SH-SY5Y (cell line): Measurements from ENCODE around the gene GATM.

Source experiments
- GATA2 ChIP-seq: IDR thresholded peaks from 2 replicates; pipeline ENCODE4 v1.6.1; 2011; ENCODE audit warnings: mild to moderate bottlenecking, low read depth, low read length
- GATA3 ChIP-seq: IDR thresholded peaks from 2 replicates; pipeline ENCODE4 v1.6.1; 2011; ENCODE audit warnings: low read depth, mild to moderate bottlenecking, low read length, moderate library complexity

The GATM gene

DNA sequence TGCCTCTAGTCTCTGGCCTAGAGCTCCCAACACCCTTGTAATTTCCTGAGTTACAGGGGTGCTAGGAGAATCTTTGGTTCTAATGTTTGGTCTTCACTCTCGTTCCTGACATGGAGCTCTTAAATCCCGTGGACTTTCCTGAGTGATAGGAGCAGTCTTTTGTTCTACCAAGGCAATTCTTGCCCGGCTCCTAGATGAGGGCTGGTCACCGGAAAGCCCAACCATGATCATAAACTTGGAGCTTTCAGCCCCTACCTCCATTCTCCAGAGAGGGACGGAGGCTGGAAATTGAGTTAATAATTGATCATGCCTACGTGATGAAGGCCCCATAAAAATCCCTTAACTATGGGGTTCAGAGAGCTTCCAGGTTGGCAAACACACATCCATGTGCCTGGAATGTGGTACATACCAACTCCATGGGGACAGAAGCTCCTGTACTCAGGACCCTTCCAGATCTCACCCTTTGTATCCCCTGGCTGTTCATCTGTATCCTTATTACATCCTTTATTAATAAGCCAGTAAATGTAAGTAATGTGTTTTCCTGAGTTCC, 18.8 kb upstream of the GATM start:
- TF ChIP-seq GATA2 (no peak), GATA3 (no peak)

DNA sequence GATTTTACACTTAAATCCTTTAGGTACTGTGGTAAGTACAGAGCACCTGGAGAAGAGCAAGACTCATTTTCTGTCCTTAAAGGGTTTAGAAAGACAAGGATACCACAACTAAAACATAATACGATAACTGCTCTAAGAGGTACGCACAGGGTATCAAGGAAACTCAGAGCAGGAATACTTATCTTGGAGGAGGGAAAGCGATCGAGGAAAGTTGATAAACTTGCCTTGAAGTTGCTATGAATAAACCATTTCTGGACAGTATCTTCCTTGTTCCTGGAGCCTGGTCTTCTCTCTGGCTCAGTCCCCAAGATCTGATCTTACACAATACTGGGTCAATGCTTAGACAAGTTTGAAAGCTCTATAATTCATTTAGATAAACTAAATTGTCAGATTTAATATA, 17.6 kb upstream of the GATM start:
- TF ChIP-seq GATA3: no peak
- no peak for TF ChIP-seq GATA2

DNA sequence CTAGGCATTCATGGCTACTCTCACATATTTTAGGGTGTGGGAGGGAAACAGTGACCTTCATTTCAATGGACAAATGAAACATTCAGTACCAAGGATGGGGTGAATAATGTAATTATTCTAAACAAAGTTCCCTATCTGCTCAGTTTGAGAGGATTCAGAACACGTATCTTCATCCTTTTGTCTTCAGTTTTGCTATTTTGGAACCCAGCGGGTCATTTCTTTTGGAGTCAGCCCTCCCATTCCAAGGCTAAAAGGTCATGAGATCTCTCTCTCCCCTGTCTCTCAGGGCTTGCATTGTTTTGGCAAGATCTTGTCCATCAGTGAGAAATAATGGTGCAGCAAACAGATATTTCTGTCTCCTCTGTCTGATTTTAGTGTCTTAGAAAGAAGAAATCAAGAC, 16.3 kb upstream of the GATM start:
- TF ChIP-seq GATA2: no peak
- TF ChIP-seq GATA3: no peak

DNA sequence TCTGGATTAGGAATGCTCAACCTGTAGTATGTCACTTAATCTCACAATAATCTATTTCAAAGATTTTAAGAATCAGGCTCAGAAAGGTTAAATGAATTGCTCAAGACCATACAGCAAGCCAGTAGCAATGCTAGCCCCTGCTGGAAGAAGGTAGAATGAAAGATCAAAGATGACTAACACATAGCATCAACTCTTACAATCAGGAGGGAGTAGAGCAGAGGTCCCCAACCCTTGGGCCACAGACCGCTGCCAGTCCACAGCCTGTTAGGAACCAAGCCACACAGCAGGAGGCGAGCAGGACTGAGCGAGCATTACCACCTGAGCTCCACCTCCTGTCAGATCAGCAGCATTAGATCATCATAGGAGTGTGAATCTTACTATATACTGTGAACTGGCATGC, 15.5 kb upstream of the GATM start:
- TF ChIP-seq GATA3 (no peak), GATA2 (no peak)

DNA sequence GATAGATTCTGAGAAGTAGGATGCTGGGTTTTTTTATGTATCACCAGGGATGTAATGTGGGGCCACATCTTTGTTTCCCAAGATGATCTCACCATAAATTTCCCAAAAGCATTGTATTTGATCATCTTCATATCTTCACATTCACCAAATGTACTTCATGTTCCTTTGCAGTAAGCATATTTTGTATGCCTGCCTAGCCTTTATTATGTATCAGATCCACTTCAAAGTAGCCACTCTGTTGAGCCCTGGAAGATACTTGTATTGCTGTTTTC, 14.2 kb upstream of the GATM start:
- TF ChIP-seq GATA2: no peak
- no peak for TF ChIP-seq GATA3

DNA sequence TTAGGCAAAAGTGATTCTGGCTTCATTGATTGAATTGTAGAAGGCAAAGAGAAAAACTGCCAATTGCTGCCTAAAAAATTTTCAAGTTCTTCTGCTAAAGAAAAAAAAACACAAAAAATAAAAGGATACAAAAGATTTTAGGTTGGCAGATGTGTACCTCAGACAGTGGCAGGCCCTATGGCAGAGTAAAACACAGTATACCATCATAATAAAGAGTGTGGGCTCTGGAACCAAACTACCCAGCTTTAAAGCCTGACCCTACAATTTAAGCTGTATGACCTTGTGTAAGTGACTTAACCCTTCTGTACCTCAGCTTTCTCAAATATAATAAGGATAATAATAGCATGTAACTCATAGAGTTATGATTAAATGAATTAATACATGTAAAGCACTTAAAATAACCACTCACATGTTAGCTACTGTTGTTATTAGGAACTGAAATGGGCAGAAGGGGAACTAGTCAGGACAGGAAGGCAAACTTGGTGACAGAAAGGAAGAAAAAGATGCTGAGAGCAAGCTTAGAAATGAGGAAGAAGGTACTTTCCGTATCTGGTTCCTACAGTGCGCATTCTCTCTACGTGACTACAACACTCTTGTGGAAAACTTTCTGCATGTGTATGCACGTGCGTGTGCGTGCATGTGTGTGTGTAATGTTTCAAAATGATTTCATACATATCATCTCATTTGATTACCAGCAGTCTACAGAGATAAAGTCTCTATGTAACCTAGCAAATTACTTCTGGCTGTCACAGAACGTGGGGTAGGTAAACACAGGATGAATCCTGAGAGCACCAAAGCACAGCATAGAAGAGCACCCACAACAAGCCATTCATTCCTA, 13.6 kb upstream of the GATM start:
- TF ChIP-seq GATA3 (no peak), GATA2 (no peak)

DNA sequence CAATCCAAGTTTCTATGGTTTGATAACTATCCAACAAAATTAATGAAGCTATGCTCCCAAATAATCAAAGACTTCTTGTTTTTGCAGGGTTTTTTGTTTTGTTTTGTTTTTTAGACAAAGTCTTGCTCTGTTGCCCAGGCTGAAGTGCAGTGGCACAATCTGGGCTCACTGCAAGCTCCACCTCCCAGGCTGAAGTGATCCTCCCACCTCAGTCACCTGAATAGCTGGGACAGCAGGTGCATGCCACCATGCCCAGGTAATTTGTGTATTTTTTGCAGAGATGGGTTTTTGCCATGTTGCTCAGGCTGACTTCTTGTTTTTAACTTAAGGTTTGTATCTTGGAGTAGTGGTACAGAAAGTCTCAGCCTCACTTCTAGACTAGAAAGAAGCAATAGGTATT, 11.0 kb upstream of the GATM start:
- no peak for TF ChIP-seq GATA2
- no peak for TF ChIP-seq GATA3

DNA sequence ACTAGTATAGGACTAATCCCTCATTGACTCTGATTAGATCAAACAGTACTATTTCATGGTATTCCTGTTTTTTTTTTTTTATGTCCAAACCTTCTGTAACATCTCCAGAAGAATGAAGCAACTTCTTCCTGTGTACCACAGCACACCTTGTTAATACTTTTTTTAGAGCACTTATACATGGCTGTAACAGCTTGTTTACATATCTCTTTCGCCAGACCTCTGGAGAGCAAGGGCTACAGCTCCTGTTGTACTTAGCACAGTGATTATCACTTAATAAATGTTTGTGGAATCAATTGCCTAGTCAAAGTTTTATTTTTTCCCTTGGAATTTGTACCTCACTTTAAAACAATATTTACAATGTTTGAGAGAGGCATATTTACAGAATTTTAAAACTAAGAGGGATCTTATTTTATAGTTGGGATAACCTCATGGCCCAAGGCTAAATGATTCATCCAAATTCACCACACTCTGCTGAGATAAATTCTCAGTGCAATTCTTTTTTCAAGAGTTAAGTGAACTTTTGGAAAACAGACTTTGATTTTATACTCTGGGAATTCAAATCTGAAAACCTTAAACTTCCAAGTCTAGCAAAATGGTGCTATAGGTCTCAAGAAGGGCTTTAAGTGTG, 9.2 kb upstream of the GATM start:
- no peak for TF ChIP-seq GATA2
- no peak for TF ChIP-seq GATA3

DNA sequence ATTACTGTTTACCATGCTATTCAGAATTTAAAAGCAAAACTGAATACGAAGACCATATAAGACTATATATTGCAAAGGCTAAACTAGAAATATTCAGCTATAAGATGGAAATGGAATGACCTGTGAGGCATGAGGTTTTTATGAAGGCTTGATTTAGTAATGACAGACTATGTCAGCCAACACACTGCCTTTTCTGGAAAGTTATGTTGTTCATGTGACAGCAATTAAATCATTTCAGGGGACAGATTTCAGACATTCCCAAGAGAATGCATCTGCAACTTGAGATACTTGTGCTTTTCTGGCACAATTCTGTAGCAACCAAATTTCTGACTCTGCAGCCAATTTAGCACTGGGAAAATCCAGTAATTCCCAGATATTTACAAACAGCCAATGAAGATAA, 8.6 kb upstream of the GATM start:
- TF ChIP-seq GATA2 (no peak), GATA3 (no peak)

DNA sequence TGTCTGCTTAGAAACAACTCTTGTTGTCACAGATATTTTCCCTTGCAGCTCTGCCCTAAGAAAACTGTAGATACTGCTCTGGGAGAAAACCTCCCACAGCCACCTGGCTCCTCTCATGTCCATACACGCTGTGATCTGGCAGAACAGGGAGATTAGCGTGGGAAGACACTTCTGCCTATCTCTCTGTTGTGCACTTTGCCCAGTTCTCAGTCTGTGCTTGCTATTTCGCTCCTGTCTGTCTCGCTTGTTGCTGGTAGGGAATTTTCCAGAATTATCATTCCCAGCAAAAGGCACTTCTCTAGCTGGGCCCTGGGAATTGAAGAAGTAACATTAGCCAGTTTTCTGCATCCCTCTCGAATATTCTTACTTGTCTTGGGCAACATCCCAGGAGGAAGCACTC, 8.1 kb upstream of the GATM start:
- no peak for TF ChIP-seq GATA2
- no peak for TF ChIP-seq GATA3

DNA sequence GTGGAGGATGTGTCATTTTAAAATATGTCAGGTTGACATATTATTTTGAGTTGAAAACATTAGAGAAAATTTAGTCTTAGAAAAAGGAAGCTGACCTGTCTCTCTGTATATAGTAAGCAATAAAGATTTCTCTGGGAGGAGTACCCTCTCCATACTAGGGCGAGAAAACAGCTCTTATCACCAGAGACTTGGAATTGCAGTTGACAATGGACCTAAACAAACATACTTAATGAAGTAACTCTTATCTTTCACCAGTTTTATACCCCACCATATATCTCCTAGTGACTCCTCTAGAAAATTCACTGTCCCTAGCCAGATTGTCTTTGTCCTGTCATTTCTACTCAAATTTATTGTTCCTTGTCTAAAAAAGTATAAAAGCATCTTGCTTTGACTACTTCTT, 7.2 kb upstream of the GATM start:
- TF ChIP-seq GATA2 (no peak), GATA3 (no peak)

DNA sequence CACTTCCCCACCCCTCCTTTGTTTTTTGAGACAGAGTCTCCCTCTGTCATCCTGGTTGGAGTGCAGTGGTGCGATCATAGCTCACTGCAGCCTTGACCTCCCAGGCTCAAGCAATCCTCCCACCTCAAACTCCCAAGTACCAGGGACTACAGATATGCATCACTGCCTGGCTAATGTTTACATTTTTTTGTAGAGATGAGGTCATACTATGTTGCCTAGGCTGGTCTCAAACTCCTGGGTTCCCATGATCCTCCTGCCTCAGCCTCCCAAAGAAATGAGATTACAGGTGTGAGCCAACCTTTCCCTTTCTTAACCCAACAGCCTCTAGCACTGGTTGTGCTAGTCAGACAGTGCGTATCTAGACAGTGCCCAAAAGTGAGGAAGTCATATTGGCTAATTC, 6.4 kb upstream of the GATM start:
- TF ChIP-seq GATA2: no peak
- no peak for TF ChIP-seq GATA3

DNA sequence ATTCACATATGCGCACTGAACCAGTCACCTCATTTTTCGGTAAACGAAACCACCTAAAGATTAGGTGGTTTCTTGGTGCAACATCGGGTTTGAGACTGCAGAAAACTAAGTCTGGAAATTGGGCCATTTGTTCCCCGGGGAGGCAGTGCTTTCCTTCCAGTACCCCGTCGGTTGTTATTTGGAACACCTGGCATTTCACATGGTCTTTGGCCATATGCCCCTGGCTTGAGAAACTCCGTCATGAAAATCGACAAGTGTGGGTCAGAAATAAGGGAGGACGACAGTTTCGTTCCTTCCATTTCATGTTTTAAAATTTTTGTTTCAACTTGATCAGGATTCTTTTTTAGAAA, 544 bp upstream of the GATM start:
- TF ChIP-seq GATA2: no peak
- TF ChIP-seq GATA3: no peak

DNA sequence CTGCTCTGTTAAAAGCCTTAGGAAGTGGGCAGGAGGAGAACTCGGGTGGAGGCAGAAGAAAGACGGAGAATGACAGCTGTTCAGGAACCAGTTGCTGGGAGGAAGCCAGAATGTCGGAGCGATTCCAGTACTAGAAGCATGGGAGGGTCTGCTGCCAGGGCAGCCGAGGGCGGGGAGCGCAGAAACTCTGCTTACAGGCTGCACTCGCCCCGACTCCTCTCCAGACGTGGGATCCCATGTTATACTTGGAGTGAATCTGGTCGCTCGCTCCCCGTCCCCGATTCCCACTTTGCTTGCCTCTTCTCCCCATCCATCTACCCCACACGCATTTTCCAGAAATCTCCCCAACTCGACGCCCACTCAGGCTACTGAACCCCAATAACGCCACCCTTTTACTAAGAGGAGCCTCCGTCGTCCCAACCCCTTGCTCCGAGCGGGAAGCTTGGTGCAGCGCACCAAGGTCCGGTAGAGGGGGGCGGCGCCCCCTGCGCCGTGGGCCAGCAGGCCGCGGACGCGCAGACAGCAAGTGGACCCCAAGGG, 665 bp downstream of the GATM start:
- no peak for TF ChIP-seq GATA3
- TF ChIP-seq GATA2: no peak

DNA sequence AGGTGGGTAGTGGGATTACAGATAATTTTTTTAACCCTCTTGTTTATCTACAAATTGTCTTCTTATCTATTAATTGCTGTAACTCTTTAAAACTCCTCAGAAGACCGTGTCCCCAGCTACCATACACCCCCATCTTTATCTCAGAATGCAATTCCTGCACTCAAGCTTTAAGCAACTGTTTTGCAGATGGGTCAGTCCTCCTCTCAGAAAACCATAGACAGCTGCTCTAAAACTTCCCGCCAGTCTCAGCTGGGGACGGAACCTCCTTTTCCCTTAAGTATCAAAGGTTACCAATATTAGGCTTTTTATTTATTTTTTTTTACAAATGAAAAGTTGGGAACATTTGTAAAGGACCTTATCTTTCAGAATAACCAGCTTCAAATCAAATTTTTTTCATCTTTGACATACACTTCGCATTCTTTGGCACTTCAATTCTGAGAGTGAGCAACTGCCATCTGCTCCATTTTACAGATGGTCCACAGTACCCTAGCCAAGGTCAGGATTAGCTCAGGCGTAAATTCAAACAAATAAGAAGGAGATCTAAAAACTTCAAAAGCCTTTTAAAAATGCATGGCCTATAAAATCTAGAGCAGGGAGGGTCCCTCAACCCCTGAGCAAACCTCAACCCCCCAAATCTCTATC, 1.3 kb downstream of the GATM start:
- no peak for TF ChIP-seq GATA2
- TF ChIP-seq GATA3: no peak
